ENCODE data around the gene STK25. TPM values are rescaled to one million over a fixed set of nuclear protein-coding genes. Genes with fewer than 3 reads are reported as not detected.

Gene STK25
- polyA plus RNA-seq, 5 donors: 170 to 209 (median 197) TPM

Other genes with a start within 250 kb of the STK25 start
- gene HDLBP, start 192.9 kb downstream of the STK25 start, polyA plus RNA-seq (ENCODE audit: insufficient read depth in 1 of 5, insufficient read length in 5 of 5, low replicate concordance in 1 of 5): 100 to 1,000 TPM; 301 to 450 (median 371) TPM
- gene SEPTIN2, start 192.7 kb downstream of the STK25 start, polyA plus RNA-seq (ENCODE audit: insufficient read depth in 1 of 5, insufficient read length in 5 of 5, low replicate concordance in 1 of 5): 100 to 1,000 TPM; 464 to 647 (median 546) TPM
- 10 to 100 TPM; 44.5 to 54.5 (median 50.0) TPM for gene FARP2, start 152.3 kb downstream of the STK25 start, polyA plus RNA-seq (ENCODE audit: insufficient read depth in 1 of 5, insufficient read length in 5 of 5, low replicate concordance in 1 of 5)
- gene BOK, start 50.2 kb upstream of the STK25 start, polyA plus RNA-seq (ENCODE audit: insufficient read depth in 1 of 5, insufficient read length in 5 of 5, low replicate concordance in 1 of 5): 10 to 100 TPM; 14.8 to 35.3 (median 21.5) TPM
- gene THAP4, start 128.6 kb upstream of the STK25 start, polyA plus RNA-seq (ENCODE audit: insufficient read depth in 1 of 5, insufficient read length in 5 of 5, low replicate concordance in 1 of 5): 10 to 100 TPM; 36.8 to 50.5 (median 41.9) TPM
- 10 to 100 TPM; 65.3 to 87.2 (median 77.6) TPM for gene ATG4B, start 129.1 kb upstream of the STK25 start, polyA plus RNA-seq (ENCODE audit: insufficient read depth in 1 of 5, insufficient read length in 5 of 5, low replicate concordance in 1 of 5)
- gene DTYMK, start 178.2 kb upstream of the STK25 start, polyA plus RNA-seq (ENCODE audit: insufficient read depth in 1 of 5, insufficient read length in 5 of 5, low replicate concordance in 1 of 5): 10 to 100 TPM; 36.1 to 54.2 (median 46.0) TPM
- 10 to 100 TPM; 36.7 to 46.9 (median 43.2) TPM for gene ING5, start 193.5 kb upstream of the STK25 start, polyA plus RNA-seq (ENCODE audit: insufficient read depth in 1 of 5, insufficient read length in 5 of 5, low replicate concordance in 1 of 5)
- gene D2HGDH, start 226.0 kb upstream of the STK25 start, polyA plus RNA-seq (ENCODE audit: insufficient read depth in 1 of 5, insufficient read length in 5 of 5, low replicate concordance in 1 of 5): 10 to 100 TPM; 24.8 to 43.9 (median 42.5) TPM

Data from right lung (tissue), 5 donors.